ENCODE data around the gene DAPK1.

The DAPK1 gene

DNA sequence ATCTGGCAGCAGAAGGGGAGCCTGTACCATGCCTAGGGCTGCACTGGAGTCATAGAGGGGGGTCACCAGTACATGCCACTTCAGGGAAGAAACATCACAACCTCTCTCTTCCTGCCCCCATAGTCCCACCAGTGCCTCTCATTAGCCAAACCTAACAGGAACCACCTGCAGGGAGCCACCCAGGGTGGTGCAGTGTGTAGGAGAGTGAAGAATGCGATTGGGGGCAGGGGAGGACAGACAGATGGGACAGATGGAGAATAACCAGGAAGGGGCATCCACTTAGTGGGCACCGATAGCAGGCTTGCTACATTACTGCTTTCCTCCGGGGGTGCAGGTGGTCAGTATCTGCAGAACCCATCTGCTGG is 19.2 kb downstream of the DAPK1 start:
- DNase-seq (ENCODE audit: low read depth in 2 of 2, low spot score in 1 of 2) = no peak

GRCh38 chr9:87517732-87518131 is 20.1 kb downstream of the DAPK1 start:
- DNase-seq (ENCODE audit: low read depth in 2 of 2, low spot score in 1 of 2) = no peak

DNA sequence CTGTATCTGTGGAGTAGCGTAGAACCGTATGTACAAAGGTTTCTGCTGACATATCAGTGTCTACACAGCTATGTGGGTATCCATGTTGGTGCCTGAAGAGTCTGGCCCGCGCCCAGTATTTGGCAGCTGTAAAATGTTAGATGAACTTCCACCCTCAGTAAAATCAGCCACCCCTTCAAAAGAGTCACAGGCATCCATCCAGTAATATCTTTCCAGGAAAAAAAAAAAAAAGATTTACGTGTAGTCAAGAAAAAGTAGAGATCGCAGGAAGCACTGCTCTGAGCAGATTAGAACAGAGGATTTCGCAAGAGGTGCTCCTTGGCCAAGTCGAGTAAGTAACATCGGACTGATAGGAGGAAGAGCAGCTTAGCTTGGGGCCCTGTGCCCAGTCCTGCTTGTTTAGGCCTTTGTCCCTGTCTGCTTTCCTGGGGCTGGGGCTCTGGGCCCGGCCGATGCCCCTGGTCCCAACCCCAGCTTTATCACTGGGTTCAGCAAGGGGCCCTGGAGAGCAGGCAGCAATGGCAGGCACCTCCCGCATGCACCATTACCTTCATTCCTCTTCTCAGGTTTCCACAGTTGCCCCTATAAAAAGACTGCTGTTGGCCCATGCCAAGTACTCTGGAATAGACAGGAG is 21.2 kb downstream of the DAPK1 start:
- DNase-seq (ENCODE audit: low read depth in 2 of 2, low spot score in 1 of 2) = no peak

- DNase-seq (ENCODE audit: low read depth in 2 of 2, low spot score in 1 of 2) = no peak
These were observed 21.8 kb downstream of the DAPK1 start for GRCh38 chr9:87519461-87519860.

DNA sequence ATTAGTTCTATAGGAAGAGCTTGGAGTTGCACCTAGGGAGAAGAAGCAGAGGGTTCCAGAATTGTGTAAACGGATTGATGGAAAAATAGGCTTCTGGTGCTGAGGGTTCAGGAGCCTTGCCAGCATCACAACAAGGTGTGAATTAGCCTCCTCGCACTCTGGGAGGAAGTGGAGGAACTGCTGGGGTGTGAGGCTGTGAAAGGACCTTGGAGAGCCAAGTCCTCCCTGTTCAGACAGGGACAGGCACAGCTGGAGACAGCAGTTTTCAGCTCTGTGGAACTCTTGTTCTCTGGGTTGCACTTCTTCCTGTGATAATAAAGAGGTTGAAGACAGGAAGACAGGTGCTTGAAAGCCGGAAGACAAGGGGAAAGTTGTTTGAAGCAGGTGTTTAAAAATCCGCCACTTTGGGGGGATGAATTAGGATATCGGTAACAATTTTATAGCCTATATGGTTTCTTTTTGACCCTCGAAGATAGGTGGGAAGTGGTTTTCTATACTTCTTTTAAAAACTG is 22.6 kb downstream of the DAPK1 start:
- no peak for DNase-seq (ENCODE audit: low read depth in 2 of 2, low spot score in 1 of 2)

- no peak for DNase-seq (ENCODE audit: low read depth in 2 of 2, low spot score in 1 of 2)
These were observed 24.2 kb downstream of the DAPK1 start for GRCh38 chr9:87521834-87522233.

GRCh38 chr9:87524061-87524460 is 26.4 kb downstream of the DAPK1 start:
- DNase-seq (ENCODE audit: low read depth in 2 of 2, low spot score in 1 of 2) = no peak

DNA sequence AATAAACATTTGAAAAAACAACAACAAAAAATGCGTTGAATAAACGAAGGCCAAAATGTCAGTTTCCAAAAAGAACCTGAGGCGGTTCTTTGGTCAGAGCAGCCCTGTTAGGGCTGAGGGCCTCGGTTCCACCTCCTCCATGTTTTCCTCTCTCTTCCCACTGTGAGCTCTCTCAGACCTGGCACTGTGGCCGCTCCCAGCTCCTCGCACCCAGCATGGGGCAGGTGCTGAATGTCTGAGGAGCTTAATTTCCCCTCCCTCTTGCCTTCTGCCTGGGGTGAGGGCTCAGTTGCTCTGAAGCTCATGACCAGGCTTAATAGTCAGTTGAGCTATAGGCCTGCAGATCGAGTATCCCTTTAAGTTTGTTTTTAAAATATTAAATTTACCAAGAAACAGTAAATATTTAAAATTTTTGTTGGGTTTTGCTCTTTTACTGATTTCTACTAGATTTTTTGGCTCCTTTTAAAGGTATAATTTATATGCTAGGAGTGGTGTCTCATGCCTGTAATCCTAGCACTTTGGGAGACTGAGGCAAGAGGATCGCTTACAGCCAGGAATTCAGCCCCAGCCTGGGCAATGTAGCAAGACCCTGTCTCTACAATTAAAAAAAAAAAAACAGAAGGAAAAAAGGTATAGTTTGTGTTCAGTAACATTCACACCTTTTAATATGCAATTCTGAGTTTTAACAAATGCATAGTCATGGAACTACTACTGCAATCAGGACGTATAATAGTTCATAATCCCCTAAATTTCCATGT is 28.1 kb downstream of the DAPK1 start:
- DNase-seq (ENCODE audit: low read depth in 2 of 2, low spot score in 1 of 2) = no peak

DNA sequence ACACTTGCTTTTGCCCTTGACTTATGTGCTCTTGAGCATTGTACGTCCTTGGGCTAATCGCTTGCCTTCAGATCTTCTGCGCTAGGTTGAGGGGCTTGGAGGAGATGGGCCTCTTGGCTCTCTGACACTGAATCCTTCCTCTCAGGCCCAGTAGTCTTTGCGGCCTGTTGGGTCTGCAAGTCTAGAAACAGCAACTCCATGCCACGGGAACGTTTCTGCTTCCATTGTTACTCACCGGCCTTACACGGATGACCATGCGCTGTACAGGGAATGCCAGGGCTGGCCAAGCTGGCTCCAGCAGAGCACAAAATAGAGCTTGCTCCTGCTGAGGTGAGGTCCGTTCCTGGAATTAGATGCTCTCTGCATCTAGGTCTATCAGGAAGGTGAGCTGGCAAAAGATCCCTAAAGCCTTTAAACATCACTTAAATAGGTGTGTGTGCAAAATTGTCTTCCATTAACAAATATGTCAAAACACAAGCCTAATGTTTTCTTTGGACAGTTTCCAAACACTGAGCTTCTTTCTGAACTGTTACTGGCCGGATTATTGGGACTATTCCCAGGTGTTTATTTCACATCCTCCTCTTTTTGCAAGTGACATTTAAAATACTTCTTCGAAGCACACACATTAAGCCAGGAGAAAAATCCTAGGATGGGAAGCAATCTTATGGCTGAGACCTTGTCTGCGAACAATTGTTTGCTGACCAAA is 29.7 kb downstream of the DAPK1 start:
- DNase-seq (ENCODE audit: low read depth in 2 of 2, low spot score in 1 of 2) = no peak

DNA sequence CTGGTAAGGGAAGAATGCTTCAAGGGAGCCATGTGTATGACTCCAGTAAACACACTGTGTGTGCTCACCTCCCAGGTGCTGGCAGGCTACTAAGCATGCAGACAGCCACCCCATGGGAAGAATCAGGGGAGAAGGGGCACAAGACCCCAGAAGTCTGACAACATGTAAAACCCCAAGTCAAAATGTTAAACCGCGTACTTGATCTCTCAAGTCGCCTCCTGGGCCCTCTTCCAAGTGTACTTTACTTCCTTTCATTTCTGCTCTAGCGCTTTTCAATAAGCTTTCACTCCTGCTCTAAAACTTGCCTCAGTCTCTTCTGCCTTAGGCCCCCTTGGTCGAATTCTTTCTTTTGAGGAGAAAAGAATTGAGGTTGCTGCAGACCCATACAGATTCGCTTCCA is 31.3 kb downstream of the DAPK1 start:
- no peak for DNase-seq (ENCODE audit: low read depth in 2 of 2, low spot score in 1 of 2)

- DNase-seq (ENCODE audit: low read depth in 2 of 2, low spot score in 1 of 2) = no peak
These were observed 32.0 kb downstream of the DAPK1 start for GRCh38 chr9:87529671-87530070.

- DNase-seq (ENCODE audit: low read depth in 2 of 2, low spot score in 1 of 2) = no peak
These were observed 33.0 kb downstream of the DAPK1 start for GRCh38 chr9:87530716-87531115.

DNA sequence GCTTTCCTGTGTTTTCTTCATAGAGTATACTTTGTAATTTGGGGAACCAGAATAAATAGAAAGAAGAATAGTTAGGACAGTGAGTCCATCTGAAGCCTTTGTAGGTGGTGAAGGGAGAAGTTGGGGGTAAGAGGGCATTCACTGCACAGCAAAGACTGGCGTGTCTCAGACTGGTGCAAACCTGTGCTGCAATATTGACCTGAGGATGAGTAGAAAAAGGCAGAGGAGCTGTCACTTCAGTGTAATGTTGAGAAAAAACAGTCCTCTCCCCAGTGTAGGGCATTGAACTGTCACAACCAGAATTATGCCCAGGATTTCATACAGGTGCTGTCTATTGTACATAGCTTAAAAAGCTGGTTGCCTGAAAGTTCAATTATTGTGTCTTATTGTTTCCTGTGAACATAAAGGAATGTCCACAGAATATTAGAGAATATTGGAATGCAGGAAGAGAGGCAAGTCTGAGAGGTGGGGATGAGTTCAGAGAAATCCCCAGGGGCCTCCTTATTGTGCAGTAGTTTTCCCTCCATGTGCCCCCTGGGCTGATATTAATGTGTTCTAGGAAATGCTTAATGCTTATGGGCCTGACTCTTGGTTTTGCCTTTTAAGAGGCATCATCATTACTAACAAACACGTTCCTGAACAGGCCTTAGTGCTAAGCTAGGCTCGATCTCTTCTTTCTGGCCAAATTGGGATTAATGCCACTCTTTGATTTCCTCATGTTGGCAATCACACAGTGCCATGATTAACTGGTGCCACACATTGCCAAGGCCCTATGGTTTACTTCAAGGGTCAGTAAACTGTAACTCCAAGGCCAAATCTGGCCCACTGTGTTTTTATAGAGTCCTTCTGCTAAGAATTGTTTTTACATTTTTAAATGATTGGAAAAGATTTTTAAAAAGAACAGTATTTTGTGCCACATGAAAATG is 34.0 kb downstream of the DAPK1 start:
- DNase-seq (ENCODE audit: low read depth in 2 of 2, low spot score in 1 of 2) = no peak

DNA sequence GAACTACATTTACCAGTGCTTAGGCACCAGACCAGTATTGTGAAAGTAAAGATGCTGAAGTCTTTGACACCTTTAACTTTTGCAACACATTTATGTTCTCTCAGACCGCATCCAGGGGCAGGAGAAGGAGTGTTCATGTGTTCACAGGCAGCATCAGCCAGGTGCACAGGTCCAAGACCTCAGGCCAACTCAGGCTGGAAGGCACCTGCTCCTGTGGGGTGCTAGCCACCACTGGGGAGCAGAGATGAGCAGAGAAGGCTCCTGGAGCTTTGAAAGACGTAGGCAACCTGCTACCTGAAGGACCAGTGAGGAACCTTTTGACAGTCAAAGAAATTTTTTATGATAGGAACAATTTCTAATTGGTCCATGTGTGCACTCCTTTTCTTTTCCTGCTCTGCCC is 35.6 kb downstream of the DAPK1 start:
- no peak for DNase-seq (ENCODE audit: low read depth in 2 of 2, low spot score in 1 of 2)

- DNase-seq (ENCODE audit: low read depth in 2 of 2, low spot score in 1 of 2) = no peak
These were observed 36.4 kb downstream of the DAPK1 start for GRCh38 chr9:87534036-87534435.

- no peak for DNase-seq (ENCODE audit: low read depth in 2 of 2, low spot score in 1 of 2)
These were observed 37.3 kb downstream of the DAPK1 start for GRCh38 chr9:87534957-87535356.

GRCh38 chr9:87535817-87536539 is 38.3 kb downstream of the DAPK1 start:
- no peak for DNase-seq (ENCODE audit: low read depth in 2 of 2, low spot score in 1 of 2)

- DNase-seq (ENCODE audit: low read depth in 2 of 2, low spot score in 1 of 2) = no peak
These were observed 40.0 kb downstream of the DAPK1 start for GRCh38 chr9:87537625-87538024.

DNA sequence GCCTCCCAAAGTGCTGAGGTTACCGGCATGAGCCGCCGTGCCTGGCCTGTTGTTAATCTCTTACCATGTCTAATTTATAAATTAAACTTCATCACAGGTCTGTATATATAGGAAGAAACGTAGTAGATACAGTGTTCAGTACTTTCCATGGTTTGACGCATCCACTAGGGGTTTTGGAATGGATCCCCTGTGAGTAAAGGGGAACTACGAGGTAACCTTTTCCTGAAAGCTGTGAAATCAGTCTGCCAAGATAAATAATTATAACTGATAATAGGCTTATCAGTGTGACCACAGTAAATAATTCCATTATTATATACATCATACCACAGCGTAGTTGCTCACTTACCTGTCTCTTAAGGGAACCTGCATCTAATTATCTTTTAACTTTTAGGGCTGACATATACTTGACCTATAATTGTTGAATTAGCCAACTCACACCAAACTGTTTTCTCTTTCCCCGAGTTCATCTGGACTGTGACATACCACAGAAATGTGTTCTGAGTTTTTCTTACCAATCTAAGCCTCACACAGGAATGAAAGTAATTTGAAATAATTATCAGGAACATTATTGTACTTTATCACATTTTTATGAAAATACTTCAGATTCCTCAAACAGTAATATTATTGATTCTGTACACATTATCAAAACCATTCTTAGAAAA is 42.9 kb downstream of the DAPK1 start:
- DNase-seq (ENCODE audit: low read depth in 2 of 2, low spot score in 1 of 2) = no peak

GRCh38 chr9:87541663-87542062 is 44.0 kb downstream of the DAPK1 start:
- no peak for DNase-seq (ENCODE audit: low read depth in 2 of 2, low spot score in 1 of 2)

All from stimulated activated CD8-positive, alpha-beta memory T cell treated with anti-CD3 and anti-CD28 coated beads, Interleukin-4, amount 100 ng/mL, for 1 hour (primary cell).